Glutamatergic neuron (in vitro differentiated cells): ENCODE data around the gene KRT222. TPM values are rescaled to one million over a fixed set of nuclear protein-coding genes. Genes with fewer than 3 reads are reported as not detected.

ENCODE experiments used
- DNase-seq: peaks from one replicate; pipeline ENCODE4 v3.0.0; 2022
- H3K27ac Mint-ChIP-seq: one replicate; pipeline ENCODE4 v1.8.0; 2020; ENCODE audit warnings: mild to moderate bottlenecking, mixed read lengths, inconsistent platforms; ENCODE audit not compliant: unreplicated experiment
- H3K27me3 Mint-ChIP-seq: one replicate; pipeline ENCODE4 v1.8.0; 2020; ENCODE audit warnings: mild to moderate bottlenecking, moderate library complexity, mixed read lengths, inconsistent platforms; ENCODE audit not compliant: unreplicated experiment
- H3K36me3 Mint-ChIP-seq: one replicate; pipeline ENCODE4 v1.8.0; 2020; ENCODE audit warnings: mild to moderate bottlenecking, mixed read lengths, inconsistent platforms; ENCODE audit not compliant: unreplicated experiment
- H3K4me1 Mint-ChIP-seq: one replicate; pipeline ENCODE4 v1.8.0; 2020; ENCODE audit warnings: mild to moderate bottlenecking, low read depth, mixed read lengths, inconsistent platforms; ENCODE audit not compliant: unreplicated experiment
- H3K4me3 Mint-ChIP-seq: one replicate; pipeline ENCODE4 v1.8.0; 2020; ENCODE audit warnings: mild to moderate bottlenecking, mixed read lengths, inconsistent platforms; ENCODE audit not compliant: unreplicated experiment
- H3K9me3 Mint-ChIP-seq: one replicate; pipeline ENCODE4 v1.8.0; 2020; ENCODE audit warnings: mild to moderate bottlenecking, moderate library complexity, mixed read lengths, inconsistent platforms; ENCODE audit not compliant: unreplicated experiment
- CTCF ChIP-seq: fragments of 200-600 bp; sonication (generic); IDR thresholded peaks from one replicate; pipeline ENCODE4 v1.5.0; 2021; ENCODE audit not compliant: partially characterized antibody, unreplicated experiment
- total RNA-seq: library from RNA; stranded (reverse); fragmentation: NEBNext Ultra II Directional; extraction: Animal tissue kit (Norgen Biotek cat#: 25700); gene quantifications from one replicate; pipeline ENCODE4 v1.2.1, GENCODE V29; 2021; ENCODE audit not compliant: unreplicated experiment

Gene KRT222
- total RNA-seq, 1 donor from 2014 or later: 1.3 TPM

- no peak for TF ChIP-seq CTCF
- Mint-ChIP-seq H3K9me3 (no peaks in the 10 kb centered on the region), H3K27me3 (peaks cover 2% of the 10 kb centered on the region), H3K4me3 (no peak overlapping the region), H3K27ac (no peak overlapping the region), H3K4me1 (peaks cover 5% of the 10 kb centered on the region), H3K36me3 (no peaks in the 10 kb centered on the region)
- no peak for DNase-seq
These were observed 37.3 kb upstream of the KRT222 start for GRCh38 chr17:40702271-40702670.

DNA sequence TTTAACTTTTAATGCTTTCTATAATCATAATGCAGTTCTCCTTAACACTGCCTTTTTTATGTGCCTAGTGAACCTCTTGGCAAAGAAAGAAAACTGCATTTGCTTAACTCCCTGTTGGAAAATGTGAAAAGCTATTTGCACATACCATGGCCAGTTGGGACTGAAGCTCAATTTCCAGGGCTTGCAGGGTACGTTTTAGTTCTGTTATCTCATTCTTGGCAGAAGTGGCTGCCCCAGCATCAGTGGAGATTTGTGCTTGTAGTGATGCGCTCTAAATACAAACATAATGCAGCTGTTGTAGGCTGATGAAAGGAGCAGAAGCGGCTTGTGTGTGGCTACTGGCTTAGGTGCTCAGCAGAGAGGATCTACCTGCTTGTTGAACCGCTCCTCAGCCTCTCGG, 34.9 kb upstream of the KRT222 start:
- no peaks in the 10 kb centered on the region for H3K9me3 Mint-ChIP-seq
- H3K27me3 Mint-ChIP-seq: peaks cover 2% of the 10 kb centered on the region
- no peak for TF ChIP-seq CTCF
- no peaks in the 10 kb centered on the region for H3K36me3 Mint-ChIP-seq
- H3K27ac Mint-ChIP-seq: no peak overlapping the region
- no peak overlapping the region for H3K4me3 Mint-ChIP-seq
- H3K4me1 Mint-ChIP-seq: peaks cover 5% of the 10 kb centered on the region
- DNase-seq: no peak

GRCh38 chr17:40699371-40699770, 34.4 kb upstream of the KRT222 start:
- no peak for DNase-seq
- Mint-ChIP-seq H3K27ac (no peak overlapping the region), H3K4me3 (no peak overlapping the region), H3K9me3 (no peaks in the 10 kb centered on the region), H3K36me3 (no peaks in the 10 kb centered on the region), H3K4me1 (peaks cover 5% of the 10 kb centered on the region), H3K27me3 (peaks cover 2% of the 10 kb centered on the region)
- no peak for TF ChIP-seq CTCF

DNA sequence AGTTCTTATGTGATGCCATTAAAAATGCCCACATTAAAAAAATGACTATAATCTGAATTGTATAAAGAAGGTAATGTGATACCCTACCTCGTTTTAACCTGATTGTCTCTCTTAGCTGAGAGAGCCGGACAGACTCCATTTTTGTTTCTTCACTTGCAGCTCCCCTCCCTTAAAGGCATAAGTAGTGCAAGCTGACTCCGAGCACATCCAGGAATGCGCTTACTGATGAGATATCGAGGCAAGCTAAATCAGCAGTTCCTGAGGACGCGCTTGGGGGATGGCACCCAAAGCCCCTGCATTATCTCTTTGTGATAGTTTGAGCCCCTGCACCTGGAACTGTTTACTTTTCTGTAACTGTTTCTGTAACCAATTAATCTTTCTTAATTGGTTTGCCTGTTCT, 32.3 kb upstream of the KRT222 start:
- H3K4me1 Mint-ChIP-seq: peaks cover 5% of the 10 kb centered on the region
- H3K27ac Mint-ChIP-seq: no peak overlapping the region
- no peak overlapping the region for H3K4me3 Mint-ChIP-seq
- peaks cover 4% of the 10 kb centered on the region for H3K27me3 Mint-ChIP-seq
- no peak for TF ChIP-seq CTCF
- no peaks in the 10 kb centered on the region for H3K9me3 Mint-ChIP-seq
- no peaks in the 10 kb centered on the region for H3K36me3 Mint-ChIP-seq
- DNase-seq: no peak

DNA sequence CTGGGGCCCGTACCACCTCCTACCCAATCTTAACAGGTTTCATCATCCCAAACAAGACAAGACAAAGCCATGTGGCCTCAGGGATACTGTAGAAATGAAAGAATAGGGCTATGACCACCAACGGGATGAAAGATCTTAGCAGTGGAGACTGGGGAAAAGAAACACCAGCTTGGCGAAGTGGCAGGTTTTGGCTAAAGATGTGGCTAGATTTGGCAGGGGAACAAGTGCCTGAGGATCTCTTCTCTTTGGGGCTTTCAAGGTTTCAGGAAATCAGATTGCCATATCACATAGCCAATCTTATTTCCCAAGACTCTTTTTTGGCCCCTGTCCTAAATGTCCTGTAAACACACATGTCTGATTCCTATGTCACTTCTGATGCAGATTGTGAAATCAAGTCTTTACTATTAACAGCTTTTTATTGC, 31.7 kb upstream of the KRT222 start:
- Mint-ChIP-seq H3K4me3 (no peak overlapping the region), H3K27ac (no peak overlapping the region), H3K9me3 (no peaks in the 10 kb centered on the region), H3K27me3 (peaks cover 4% of the 10 kb centered on the region), H3K4me1 (peaks cover 5% of the 10 kb centered on the region), H3K36me3 (no peaks in the 10 kb centered on the region)
- no peak for DNase-seq
- TF ChIP-seq CTCF: no peak
